Endothelial cell of umbilical vein (primary cell): ENCODE measurements around the gene BRF1. TPM values are rescaled to one million over a fixed set of nuclear protein-coding genes. Genes with fewer than 3 reads are reported as not detected.
A peak's percentile ranks its signal among the peaks of the same experiment; 100 is the strongest.

Experiments used
- BruUV-seq: library from RNA; stranded (reverse); fragments of 400-500 nt; replicated peaks from 2 replicates; lab custom pipeline; 2021; lab: Mats Ljungman, UMichigan
- CTCF ChIA-PET: fragments of 300-600, 350-600 bp; sonication (Branson Sonifier 250); formaldehyde crosslinking; loops from one replicate; lab custom pipeline; 2021; ENCODE audit warnings: antibody characterized with exemption, inconsistent platforms; lab: Charles Lee
- POLR2A ChIA-PET: fragments of 300-600, 350-600 bp; sonication (Branson Sonifier 250); formaldehyde crosslinking; loops from one replicate; lab custom pipeline; 2021; ENCODE audit warnings: antibody characterized with exemption, inconsistent platforms; lab: Charles Lee
- DNase-seq: peaks from one replicate; pipeline ENCODE4 v3.0.0-alpha.2; 2011; ENCODE audit warnings: low read depth, low spot score
- FAIRE-seq: peaks from 2 replicates; lab custom pipeline; 2011; peaks lifted over from hg19 to GRCh38; lab: Jason Lieb, UNC
- H2AFZ ChIP-seq: 2 replicates; pipeline ENCODE4 v1.6.0; 2012; ENCODE audit warnings: low read depth, low read length, control low read depth, inconsistent platforms
- H3K27ac ChIP-seq: 2 replicates; pipeline ENCODE4 v1.5.1; 2011; ENCODE audit warnings: low read depth, mild to moderate bottlenecking, control low read depth, low read length, moderate library complexity; ENCODE audit not compliant: insufficient read depth
- H3K27me3 ChIP-seq, 2 experiments: 2 replicates each; pipeline versions ENCODE4 v1.6.0 to v1.6.1; 2011; ENCODE audit warnings: low read length in 2 of 2, mixed read lengths in 1 of 2; ENCODE audit not compliant: control insufficient read depth in 2 of 2, insufficient read depth in 2 of 2
- H3K36me3 ChIP-seq, 2 experiments: 2 replicates in 1 of 2; 3 replicates in 1 of 2; pipeline ENCODE4 v1.5.1; 2011; ENCODE audit warnings: low read length in 2 of 2, mild to moderate bottlenecking in 1 of 2, moderate library complexity in 1 of 2; ENCODE audit not compliant: control insufficient read depth in 2 of 2, insufficient read depth in 2 of 2; ENCODE audit errors: extremely low read depth in 1 of 2
- H3K4me1 ChIP-seq: 3 replicates; pipeline ENCODE4 v1.5.1; 2011; ENCODE audit warnings: mild to moderate bottlenecking, low read length; ENCODE audit not compliant: control insufficient read depth, insufficient read depth; ENCODE audit errors: extremely low read depth
- H3K4me2 ChIP-seq: 2 replicates; pipeline ENCODE4 v1.6.1; 2011; ENCODE audit warnings: low read length, control low read depth, mixed read lengths; ENCODE audit not compliant: insufficient read depth
- H3K4me3 ChIP-seq, 3 experiments: fragments of 200-600 bp in 1 of 3; sonication (generic), shearing (Covaris generic) in 1 of 3; replicated peaks in 1 of 3; 2 replicates each; pipeline ENCODE4 v1.5.1; 2011 to 2016; ENCODE audit warnings: control low read depth in 3 of 3, low read length in 3 of 3, mild to moderate bottlenecking in 2 of 3, inconsistent platforms in 1 of 3, low read depth in 1 of 3, moderate library complexity in 1 of 3; ENCODE audit not compliant: insufficient read depth in 1 of 3
- H3K79me2 ChIP-seq: 2 replicates; pipeline ENCODE4 v1.6.0; 2012; ENCODE audit warnings: low read length, inconsistent platforms; ENCODE audit not compliant: control insufficient read depth, insufficient read depth
- H3K9ac ChIP-seq: replicated peaks from 2 replicates; pipeline ENCODE3; 2011; ENCODE audit warnings: low read length, control low read depth; ENCODE audit not compliant: insufficient read depth; ENCODE audit errors: extremely low read depth
- H3K9me1 ChIP-seq: replicated peaks from 3 replicates; pipeline ENCODE4 v1.6.0; 2011; ENCODE audit warnings: mild to moderate bottlenecking, low read length; ENCODE audit not compliant: control insufficient read depth, insufficient read depth; ENCODE audit errors: extremely low read depth
- H3K9me3 ChIP-seq: replicated peaks from 2 replicates; pipeline ENCODE4 v1.5.1; 2012; ENCODE audit warnings: low read length, inconsistent platforms; ENCODE audit not compliant: control insufficient read depth, insufficient read depth
- H4K20me1 ChIP-seq: replicated peaks from 2 replicates; pipeline ENCODE3; 2011; ENCODE audit warnings: mild to moderate bottlenecking, low read length; ENCODE audit not compliant: control insufficient read depth, insufficient read depth; ENCODE audit errors: extremely low read depth
- CTCF ChIP-seq, 2 donors: IDR thresholded peaks; 1 replicate in 1 of 2; 2 replicates in 1 of 2; pipeline ENCODE4 v1.5.1; 2011; ENCODE audit warnings: low read length in 2 of 2, mild to moderate bottlenecking in 2 of 2, moderate library complexity in 2 of 2, control low read depth in 1 of 2, inconsistent platforms in 1 of 2, low read depth in 1 of 2; ENCODE audit not compliant: insufficient read depth in 1 of 2; ENCODE audit errors: extremely low read depth in 1 of 2
- EZH2 ChIP-seq: IDR thresholded peaks from 2 replicates; pipeline ENCODE4 v1.6.1; 2012; ENCODE audit warnings: borderline replicate concordance, low read depth, mild to moderate bottlenecking, moderate library complexity, low read length, inconsistent platforms; ENCODE audit not compliant: severe bottlenecking
- FOS ChIP-seq: IDR thresholded peaks from 2 replicates; pipeline ENCODE4 v1.6.1; 2011; ENCODE audit warnings: mild to moderate bottlenecking, low read length, moderate library complexity, borderline replicate concordance; ENCODE audit not compliant: insufficient read depth
- GATA2 ChIP-seq: IDR thresholded peaks from 2 replicates; pipeline ENCODE4 v1.7.0; 2011; ENCODE audit warnings: low read depth, mild to moderate bottlenecking, moderate library complexity, mixed read lengths, low read length; ENCODE audit not compliant: insufficient read length, insufficient read depth
- JUN ChIP-seq: IDR thresholded peaks from 2 replicates; pipeline ENCODE4 v1.6.1; 2011; ENCODE audit warnings: borderline replicate concordance, low read depth; ENCODE audit not compliant: insufficient read length, insufficient read depth
- MAX ChIP-seq: IDR thresholded peaks from 2 replicates; pipeline ENCODE4 v1.6.1; 2011; ENCODE audit not compliant: insufficient read depth, insufficient read length
- POLR2A ChIP-seq: IDR thresholded peaks from 2 replicates; pipeline ENCODE4 v1.6.1; 2012; ENCODE audit warnings: low read depth, mild to moderate bottlenecking, control low read depth, low read length
- POLR2AphosphoS5 ChIP-seq: IDR thresholded peaks from 2 replicates; pipeline ENCODE4 v1.6.1; 2012; ENCODE audit warnings: low read depth, mild to moderate bottlenecking, control low read depth, low read length, moderate library complexity; ENCODE audit not compliant: insufficient read depth
- dilution Hi-C: fragments of 300-500 bp; cut with MboI; formaldehyde crosslinking; loops from one replicate; pipeline ENCODE4 v1.15.0; 2019; ENCODE audit warnings: low sequenced_read_pairs; ENCODE audit not compliant: extremely low pct_ligation_motif_present
- intact Hi-C: fragments of 100-400 bp; cut with micrococcal nuclease; formaldehyde crosslinking; loops from one replicate; pipeline ENCODE4 v1.10.0; 2022
- polyA plus RNA-seq, 4 experiments: library from polyadenylated mRNA; depleted of rRNA in 3 of 4; stranded (reverse) in 3 of 4; unstranded in 1 of 4; fragments of >200 nt; gene quantifications; 2 replicates each; pipeline versions ENCODE4 v1.2.1 to v1.2.3, GENCODE V29; 2011 to 2012; ENCODE audit warnings: missing spikeins in 1 of 4
- total RNA-seq: library from RNA; stranded (reverse); gene quantifications from 2 replicates; pipeline ENCODE4 v1.2.3, GENCODE V29; 2021

BRF1 gene
- total and polyA plus RNA-seq, 2 donors (not counting 3 experiments of a cell fraction or from before 2014, with no cell fraction given) = 19.0 to 47.2 TPM

- no TSS peak for BruUV-seq
- DNase-seq (peak; percentile 68), FAIRE-seq (no peak)
- no peaks in the 10 kb centered on the region for H3K36me3 ChIP-seq
- intact Hi-C loops = loop anchor here (2.0 to 5.0 kb wide), 3 partner anchors 106 to 296 kb away; partner anchors contain the start of genes CRIP2 and TEDC1
- no peak overlapping the region for H3K4me3 ChIP-seq
- H3K4me1 ChIP-seq = peaks cover 65% of the 10 kb centered on the region
- TF ChIP-seq POLR2A (no peak), POLR2AphosphoS5 (peak; percentile 46), GATA2 (peak; percentile 33)
- ChIA-PET CTCF (interaction anchor here (1.1 to 9.7 kb wide), 8 partner anchors 8 to 156 kb away, joined by 3 to 94 read pairs (median 5); partner anchors contain the start of genes JAG2 and NUDT14), POLR2A (no interaction called here)
- peak overlapping the region; percentile 87 for H3K27ac ChIP-seq
- no peaks in the 10 kb centered on the region for H3K79me2 ChIP-seq
- no peaks in the 10 kb centered on the region for H3K9me3 ChIP-seq
- dilution Hi-C loops = no loop called here
- H4K20me1 ChIP-seq = no peaks in the 10 kb centered on the region
- no peaks in the 10 kb centered on the region for H3K27me3 ChIP-seq
- peak overlapping the region; percentile 76 for H3K9ac ChIP-seq
- H3K4me2 ChIP-seq = no peak overlapping the region
- H2AFZ ChIP-seq = peak overlapping the region; percentile 24
- H3K9me1 ChIP-seq = no peaks in the 10 kb centered on the region
Observed at GRCh38 chr14:105196265-105196960, 104.4 kb downstream of the BRF1 start.

GRCh38 chr14:105195522-105196264 is 105.1 kb downstream of the BRF1 start:
- POLR2A ChIA-PET = interaction anchor here (1.7 kb wide), 1 partner anchor 27 kb away, joined by 4 read pairs; the partner anchor contains the start of gene JAG2
- CTCF ChIA-PET = interaction anchor here (0.8 to 9.7 kb wide), 11 partner anchors 9 to 204 kb away, joined by 3 to 94 read pairs (median 5); partner anchors contain the start of genes JAG2 and NUDT14

More at GRCh38 chr14:105195522-105196264, 105.1 kb downstream of the BRF1 start:
- Histone ChIP-seq H3K4me2 (no peak overlapping the region), H4K20me1 (no peaks in the 10 kb centered on the region), H3K4me1 (peaks cover 65% of the 10 kb centered on the region), H3K9me3 (no peaks in the 10 kb centered on the region), H3K79me2 (no peaks in the 10 kb centered on the region), H3K9ac (peak overlapping the region; percentile 76), H3K27me3 (no peaks in the 10 kb centered on the region), H3K4me3 (no peak overlapping the region), H3K9me1 (no peaks in the 10 kb centered on the region), H3K36me3 (no peaks in the 10 kb centered on the region), H3K27ac (peak overlapping the region; percentile 87), H2AFZ (peak overlapping the region; percentile 24)
- no TSS peak for BruUV-seq
- TF ChIP-seq JUN (no peak), FOS (no peak), GATA2 (no peak), EZH2 (no peak), CTCF (IDR thresholded peaks at IDR 0.05; ENCODE audit: extremely low read depth in 1 of 2, insufficient read depth in 1 of 2, low read depth in 1 of 2, low read length in 2 of 2) (peak in 1 of 2 donors; percentile 6), POLR2A (peak; percentile 2), MAX (no peak)
- DNase-seq = peak; percentile 57
- peak; percentile 85 for FAIRE-seq
- intact Hi-C loops (loop anchor here (2.0 to 5.0 kb wide), 3 partner anchors 105 to 297 kb away; partner anchors contain the start of genes CRIP2 and TEDC1), dilution Hi-C loops (no loop called here)
